Upper lobe of right lung (tissue), 1 donor: Measurements from ENCODE around the gene DTD2. TPM values are rescaled to one million over a fixed set of nuclear protein-coding genes. Genes with fewer than 3 reads are reported as not detected.
"Not testable (repeated sequence)": the region's sequence is repeated elsewhere in the genome, so short reads cannot be mapped to it uniquely, and the experiment has no call there.

Source experiments
- ATAC-seq: fragments of 200-7000 bp; cut with Tn5 transposase; one replicate; pipeline ENCODE4 v1.9.1; 2020; ENCODE audit warnings: mild to moderate bottlenecking, moderate library complexity
- DNase-seq: peaks from one replicate; pipeline ENCODE4 v3.0.0-alpha.2; 2020
- H3K27ac ChIP-seq: fragments of 200-600 bp; one replicate; pipeline ENCODE4 v1.8.0; 2022
- H3K27me3 ChIP-seq: fragments of 200-600 bp; one replicate; pipeline ENCODE4 v1.8.0; 2022; ENCODE audit warnings: mild to moderate bottlenecking
- H3K36me3 ChIP-seq: fragments of 200-600 bp; one replicate; pipeline ENCODE4 v1.8.0; 2022
- H3K4me1 ChIP-seq: fragments of 200-600 bp; one replicate; pipeline ENCODE4 v1.8.0; 2022
- H3K4me3 ChIP-seq: fragments of 200-600 bp; one replicate; pipeline ENCODE4 v1.8.0; 2022; ENCODE audit warnings: mild to moderate bottlenecking
- H3K9me3 ChIP-seq: fragments of 200-600 bp; one replicate; pipeline ENCODE4 v1.8.0; 2022
- CTCF ChIP-seq: fragments of 200-600 bp; IDR thresholded peaks from one replicate; pipeline ENCODE4 v1.8.0; 2022; ENCODE audit warnings: antibody characterized with exemption
- intact Hi-C: fragments of 100-400 bp; cut with DNase I; formaldehyde crosslinking; loops from one replicate; pipeline ENCODE4 v1.11.0; 2022
- total RNA-seq: library from RNA; stranded (reverse); fragmentation: NEBNext Ultra II Directional; extraction: Animal tissue kit (Norgen Biotek cat#: 25700); gene quantifications from one replicate; pipeline ENCODE4 v1.2.1, GENCODE V29; 2021
- donor health status: DM: no; HTN: yes; CAD: no; lungs with severe emphysema.

DTD2 gene
- total RNA-seq, 1 donor from 2014 or later: 18.2 TPM

- no peak for DNase-seq
- ATAC-seq: no peak
- no peak for TF ChIP-seq CTCF
- no peak overlapping the region for H3K27ac ChIP-seq
- H3K36me3 ChIP-seq: no peaks in the 10 kb centered on the region
- H3K9me3 ChIP-seq: no peaks in the 10 kb centered on the region
- no peaks in the 10 kb centered on the region for H3K27me3 ChIP-seq
- intact Hi-C loops: no loop called here
- H3K4me3 ChIP-seq: no peak overlapping the region
- H3K4me1 ChIP-seq: peaks cover 4% of the 10 kb centered on the region
Observed at GRCh38 chr14:31476131-31476866, 19.0 kb upstream of the DTD2 start.

GRCh38 chr14:31466554-31466953 lies 9.2 kb upstream of the DTD2 start:
- intact Hi-C loops: no loop called here
- ATAC-seq (no peak), DNase-seq (no peak)
- no peaks in the 10 kb centered on the region for H3K36me3 ChIP-seq
- H3K27me3 ChIP-seq: no peaks in the 10 kb centered on the region
- H3K27ac ChIP-seq: no peak overlapping the region
- H3K4me3 ChIP-seq: no peak overlapping the region
- H3K9me3 ChIP-seq: no peaks in the 10 kb centered on the region
- H3K4me1 ChIP-seq: no peaks in the 10 kb centered on the region
- TF ChIP-seq CTCF: no peak

- no peak for TF ChIP-seq CTCF
- Histone ChIP-seq H3K27me3 (no peaks in the 10 kb centered on the region), H3K9me3 (no peaks in the 10 kb centered on the region), H3K27ac (no peak overlapping the region), H3K36me3 (no peaks in the 10 kb centered on the region), H3K4me3 (no peak overlapping the region), H3K4me1 (no peaks in the 10 kb centered on the region)
- intact Hi-C loops: no loop called here
- ATAC-seq (no peak), DNase-seq (no peak)
Observed at GRCh38 chr14:31465111-31465510, 7.8 kb upstream of the DTD2 start.

GRCh38 chr14:31462450-31462849 lies 5.1 kb upstream of the DTD2 start:
- DNase-seq, H3K4me1 ChIP-seq, H3K27me3 ChIP-seq, H3K9me3 ChIP-seq, ATAC-seq, H3K36me3 ChIP-seq, H3K27ac ChIP-seq, H3K4me3 ChIP-seq, intact Hi-C loops: not testable (repeated sequence)

GRCh38 chr14:31461545-31461944 lies 4.2 kb upstream of the DTD2 start:
- Histone ChIP-seq H3K27me3 (no peaks in the 10 kb centered on the region), H3K4me1 (peaks cover 9% of the 10 kb centered on the region), H3K9me3 (no peaks in the 10 kb centered on the region), H3K4me3 (no peak overlapping the region), H3K27ac (no peak overlapping the region), H3K36me3 (no peaks in the 10 kb centered on the region)
- ATAC-seq (no peak), DNase-seq (no peak)
- intact Hi-C loops: no loop called here
- no peak for TF ChIP-seq CTCF

- H3K27ac ChIP-seq: peak overlapping the region; percentile 86
- no peaks in the 10 kb centered on the region for H3K27me3 ChIP-seq
- no peaks in the 10 kb centered on the region for H3K9me3 ChIP-seq
- ATAC-seq (no peak), DNase-seq (no peak)
- intact Hi-C loops: no loop called here
- H3K4me3 ChIP-seq: peak overlapping the region; percentile 73
- H3K36me3 ChIP-seq: no peaks in the 10 kb centered on the region
- H3K4me1 ChIP-seq: peaks cover 9% of the 10 kb centered on the region
- no peak for TF ChIP-seq CTCF
Observed at GRCh38 chr14:31457665-31458659, 656 bp upstream of the DTD2 start.
